Panc1 (cell line): ENCODE results near the gene SETD6. TPM values are rescaled to one million over a fixed set of nuclear protein-coding genes. Genes with fewer than 3 reads are reported as not detected.

Experiments used
- ATAC-seq: fragments of 200-7000 bp; cut with Tn5 transposase; 2 replicates; pipeline ENCODE4 v1.9.1; 2020; ENCODE audit warnings: mild to moderate bottlenecking, moderate library complexity
- BruUV-seq: library from RNA; stranded (reverse); fragments of 400-500 nt; replicated peaks from 2 replicates; lab custom pipeline; 2021; lab: Mats Ljungman, UMichigan
- CTCF ChIA-PET: fragments of 300-600 bp; sonication (Branson Sonifier 250); formaldehyde crosslinking; loops from one replicate; lab custom pipeline; 2022; ENCODE audit warnings: antibody characterized with exemption; lab: Charles Lee
- POLR2A ChIA-PET: fragments of 300-600 bp; sonication (Branson Sonifier 250); formaldehyde crosslinking; loops from one replicate; lab custom pipeline; 2022; ENCODE audit warnings: antibody characterized with exemption; lab: Charles Lee
- DNase-seq: peaks from one replicate; pipeline ENCODE4 v3.0.0-alpha.2; 2010; ENCODE audit warnings: low read depth, low spot score
- H3K27ac ChIP-seq: 2 replicates; pipeline ENCODE4 v1.5.1; 2011; ENCODE audit warnings: mild to moderate bottlenecking, low read length, inconsistent platforms
- H3K27me3 ChIP-seq: fragments of 200-500 bp; sonication (Bioruptor generic); 2 replicates; pipeline ENCODE4 v1.6.0; 2014; ENCODE audit warnings: low read length, inconsistent platforms; ENCODE audit not compliant: control insufficient read depth, insufficient read depth
- H3K36me3 ChIP-seq: fragments of 200-500 bp; sonication (Bioruptor generic); 2 replicates; pipeline ENCODE4 v1.5.1; 2014; ENCODE audit warnings: inconsistent platforms, mild to moderate bottlenecking, low read length, moderate library complexity; ENCODE audit not compliant: control insufficient read depth, insufficient read depth
- H3K4me1 ChIP-seq: 2 replicates; pipeline ENCODE4 v1.5.1; 2011; ENCODE audit warnings: inconsistent platforms, mild to moderate bottlenecking, low read length, moderate library complexity; ENCODE audit not compliant: control insufficient read depth, insufficient read depth
- H3K4me3 ChIP-seq, 2 experiments: 2 replicates each; pipeline ENCODE4 v1.5.1; 2011 to 2012; ENCODE audit warnings: low read depth in 2 of 2, low read length in 2 of 2, mild to moderate bottlenecking in 2 of 2, inconsistent platforms in 1 of 2, moderate library complexity in 1 of 2
- H3K9me3 ChIP-seq: fragments of 200-500 bp; sonication (Bioruptor generic); 2 replicates; pipeline ENCODE4 v1.5.1; 2014; ENCODE audit warnings: low read depth, mild to moderate bottlenecking, inconsistent platforms, low read length, moderate library complexity; ENCODE audit not compliant: control insufficient read depth, insufficient read depth
- POLR2AphosphoS5 ChIP-seq: IDR thresholded peaks from 2 replicates; pipeline ENCODE4 v1.6.1; 2012; ENCODE audit warnings: mild to moderate bottlenecking, low read depth, low read length, moderate library complexity
- SIN3A ChIP-seq: IDR thresholded peaks from 2 replicates; pipeline ENCODE4 v1.6.1; 2012; ENCODE audit warnings: low read depth, mild to moderate bottlenecking, low read length, moderate library complexity, borderline replicate concordance; ENCODE audit not compliant: insufficient read depth
- TCF7L2 ChIP-seq: IDR thresholded peaks from 2 replicates; pipeline ENCODE4 v1.6.1; 2011; ENCODE audit warnings: mild to moderate bottlenecking, low read depth, low read length, inconsistent platforms
- in situ Hi-C: cut with HindIII; loops from 2 replicates; pipeline ENCODE4 v1.10.0; 2016; ENCODE audit warnings: low sequenced_read_pairs, low pct_unique_long_range_greater_than_20kb
- intact Hi-C: fragments of 100-400 bp; cut with micrococcal nuclease; formaldehyde crosslinking; loops from one replicate; pipeline ENCODE4 v1.10.0; 2022; ENCODE audit not compliant: unreplicated experiment
- total RNA-seq: library from RNA; stranded (reverse); gene quantifications from one replicate; pipeline ENCODE4 v1.2.1, GENCODE V29; 2021; ENCODE audit not compliant: unreplicated experiment
- TF ChIP-seq, protein P1 (sequence below): fragments of 450-650 bp; IDR thresholded peaks from 2 replicates; pipeline ENCODE4 v1.5.1; 2017; ENCODE audit warnings: mild to moderate bottlenecking
- TF ChIP-seq, protein P2 (sequence below), 2 experiments: IDR thresholded peaks; 2 replicates each; pipeline ENCODE4 v1.6.1; 2011 to 2012; ENCODE audit warnings: low read depth in 2 of 2, control low read depth in 1 of 2, low read length in 1 of 2, mild to moderate bottlenecking in 1 of 2, moderate library complexity in 1 of 2; ENCODE audit not compliant: insufficient read depth in 1 of 2

Gene SETD6
- total RNA-seq, 1 experiment from 2014 or later = 28.3 TPM

DNA sequence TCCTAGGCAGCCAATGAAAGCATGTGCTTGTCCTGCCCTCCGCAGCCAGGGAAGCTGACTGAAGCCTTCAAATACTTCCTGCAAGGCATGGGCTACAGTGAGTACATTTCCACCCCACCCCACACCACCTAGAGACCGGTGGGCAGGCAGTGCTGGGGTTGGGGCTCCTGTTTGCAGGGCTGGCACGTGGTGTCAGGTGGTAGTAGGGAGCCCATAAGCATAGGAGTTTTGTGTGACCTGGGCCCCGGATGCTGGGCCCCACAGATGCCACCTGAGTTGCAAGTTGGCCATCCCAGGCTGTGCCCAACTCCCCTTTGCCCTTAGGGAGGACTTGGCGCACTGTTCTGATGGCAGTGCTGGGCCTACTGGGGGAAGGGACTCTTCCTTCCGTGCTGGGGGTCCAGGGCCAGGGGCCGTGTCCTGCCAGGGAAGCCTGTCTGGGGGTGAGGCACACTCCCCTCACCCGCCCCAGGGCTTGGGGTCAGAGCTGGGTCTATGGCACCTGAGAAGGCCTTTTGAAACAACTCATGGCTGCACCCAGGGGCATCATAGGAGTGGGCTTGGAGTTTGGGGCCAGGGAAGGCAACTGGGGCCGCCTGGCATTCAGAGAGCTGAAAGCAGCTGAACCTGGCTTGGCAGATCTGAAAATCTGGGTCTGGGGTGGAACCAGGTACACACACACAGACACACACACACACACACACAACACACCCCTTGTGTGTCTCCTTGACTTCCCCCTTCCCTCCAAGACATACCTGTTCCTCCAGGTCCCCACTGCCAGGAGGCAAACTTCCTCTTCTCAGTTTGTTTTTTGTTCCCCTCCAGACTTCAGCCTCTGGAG, 5.8 kb upstream of the SETD6 start:
- TF ChIP-seq SIN3A (no peak), POLR2AphosphoS5 (no peak)
- ATAC-seq = no peak
- Histone ChIP-seq H3K27me3 (no peaks in the 10 kb centered on the region), H3K4me1 (no peaks in the 10 kb centered on the region), H3K27ac (no peak overlapping the region), H3K36me3 (no peaks in the 10 kb centered on the region), H3K9me3 (no peaks in the 10 kb centered on the region), H3K4me3 (no peak overlapping the region)
- CTCF ChIA-PET = interaction anchor here (0.6 to 1.0 kb wide), 2 partner anchors 158 to 246 kb away, joined by 3 read pairs; no protein-coding TSS in a partner anchor
- POLR2A ChIA-PET = no interaction called here
- in situ Hi-C loops = no loop called here
- no peak for DNase-seq
- BruUV-seq = no TSS peak
- intact Hi-C loops = loop anchor here (5.0 kb wide), 2 partner anchors 153 to 248 kb away; no protein-coding TSS in a partner anchor

DNA sequence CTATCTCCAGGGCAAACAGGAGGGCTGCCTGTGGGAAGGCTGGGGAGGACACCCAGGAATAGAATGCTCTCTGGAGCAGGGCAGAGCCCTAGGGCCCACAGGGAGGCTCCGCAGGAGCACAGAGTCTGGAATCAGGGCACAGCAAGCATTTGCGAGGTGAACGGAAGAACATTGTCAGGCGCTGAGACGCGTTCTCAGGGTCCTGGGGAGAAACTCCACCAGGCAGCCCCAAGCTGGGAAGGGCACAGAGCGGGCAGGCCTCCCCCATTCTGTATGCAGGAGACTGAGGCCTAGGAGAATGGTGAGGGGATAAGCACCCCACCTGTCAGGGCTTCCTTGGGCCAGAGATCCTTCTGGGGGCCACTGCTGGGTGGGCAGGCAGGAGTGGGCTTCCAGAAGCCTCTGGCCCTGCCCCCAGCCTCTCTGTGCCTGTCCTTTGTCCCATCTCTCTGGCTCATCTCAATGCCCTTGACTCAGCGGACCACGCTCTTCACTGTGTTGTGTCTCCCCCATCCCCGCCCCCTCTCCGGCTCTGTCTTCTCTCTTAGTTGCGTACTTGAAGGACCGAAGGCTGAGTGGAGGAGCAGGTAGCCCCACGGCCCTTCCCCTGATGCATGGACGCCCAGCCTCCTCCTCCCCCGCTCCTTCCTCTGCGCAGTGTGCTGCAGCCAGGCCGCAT, 5.1 kb upstream of the SETD6 start:
- no peak for ATAC-seq
- ChIA-PET POLR2A (no interaction called here), CTCF (interaction anchor here (0.6 to 1.0 kb wide), 2 partner anchors 159 to 246 kb away, joined by 3 read pairs; no protein-coding TSS in a partner anchor)
- H3K4me3 ChIP-seq = no peak overlapping the region
- DNase-seq = no peak
- H3K27me3 ChIP-seq = no peaks in the 10 kb centered on the region
- no TSS peak for BruUV-seq
- H3K27ac ChIP-seq = no peak overlapping the region
- intact Hi-C loops (loop anchor here (5.0 kb wide), 2 partner anchors 152 to 247 kb away; no protein-coding TSS in a partner anchor), in situ Hi-C loops (no loop called here)
- H3K4me1 ChIP-seq = no peaks in the 10 kb centered on the region
- TF ChIP-seq, protein P1, sequence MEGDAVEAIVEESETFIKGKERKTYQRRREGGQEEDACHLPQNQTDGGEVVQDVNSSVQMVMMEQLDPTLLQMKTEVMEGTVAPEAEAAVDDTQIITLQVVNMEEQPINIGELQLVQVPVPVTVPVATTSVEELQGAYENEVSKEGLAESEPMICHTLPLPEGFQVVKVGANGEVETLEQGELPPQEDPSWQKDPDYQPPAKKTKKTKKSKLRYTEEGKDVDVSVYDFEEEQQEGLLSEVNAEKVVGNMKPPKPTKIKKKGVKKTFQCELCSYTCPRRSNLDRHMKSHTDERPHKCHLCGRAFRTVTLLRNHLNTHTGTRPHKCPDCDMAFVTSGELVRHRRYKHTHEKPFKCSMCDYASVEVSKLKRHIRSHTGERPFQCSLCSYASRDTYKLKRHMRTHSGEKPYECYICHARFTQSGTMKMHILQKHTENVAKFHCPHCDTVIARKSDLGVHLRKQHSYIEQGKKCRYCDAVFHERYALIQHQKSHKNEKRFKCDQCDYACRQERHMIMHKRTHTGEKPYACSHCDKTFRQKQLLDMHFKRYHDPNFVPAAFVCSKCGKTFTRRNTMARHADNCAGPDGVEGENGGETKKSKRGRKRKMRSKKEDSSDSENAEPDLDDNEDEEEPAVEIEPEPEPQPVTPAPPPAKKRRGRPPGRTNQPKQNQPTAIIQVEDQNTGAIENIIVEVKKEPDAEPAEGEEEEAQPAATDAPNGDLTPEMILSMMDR = no peak
- TF ChIP-seq SIN3A (no peak), TCF7L2 (no peak), POLR2AphosphoS5 (no peak)
- TF ChIP-seq, protein P2, sequence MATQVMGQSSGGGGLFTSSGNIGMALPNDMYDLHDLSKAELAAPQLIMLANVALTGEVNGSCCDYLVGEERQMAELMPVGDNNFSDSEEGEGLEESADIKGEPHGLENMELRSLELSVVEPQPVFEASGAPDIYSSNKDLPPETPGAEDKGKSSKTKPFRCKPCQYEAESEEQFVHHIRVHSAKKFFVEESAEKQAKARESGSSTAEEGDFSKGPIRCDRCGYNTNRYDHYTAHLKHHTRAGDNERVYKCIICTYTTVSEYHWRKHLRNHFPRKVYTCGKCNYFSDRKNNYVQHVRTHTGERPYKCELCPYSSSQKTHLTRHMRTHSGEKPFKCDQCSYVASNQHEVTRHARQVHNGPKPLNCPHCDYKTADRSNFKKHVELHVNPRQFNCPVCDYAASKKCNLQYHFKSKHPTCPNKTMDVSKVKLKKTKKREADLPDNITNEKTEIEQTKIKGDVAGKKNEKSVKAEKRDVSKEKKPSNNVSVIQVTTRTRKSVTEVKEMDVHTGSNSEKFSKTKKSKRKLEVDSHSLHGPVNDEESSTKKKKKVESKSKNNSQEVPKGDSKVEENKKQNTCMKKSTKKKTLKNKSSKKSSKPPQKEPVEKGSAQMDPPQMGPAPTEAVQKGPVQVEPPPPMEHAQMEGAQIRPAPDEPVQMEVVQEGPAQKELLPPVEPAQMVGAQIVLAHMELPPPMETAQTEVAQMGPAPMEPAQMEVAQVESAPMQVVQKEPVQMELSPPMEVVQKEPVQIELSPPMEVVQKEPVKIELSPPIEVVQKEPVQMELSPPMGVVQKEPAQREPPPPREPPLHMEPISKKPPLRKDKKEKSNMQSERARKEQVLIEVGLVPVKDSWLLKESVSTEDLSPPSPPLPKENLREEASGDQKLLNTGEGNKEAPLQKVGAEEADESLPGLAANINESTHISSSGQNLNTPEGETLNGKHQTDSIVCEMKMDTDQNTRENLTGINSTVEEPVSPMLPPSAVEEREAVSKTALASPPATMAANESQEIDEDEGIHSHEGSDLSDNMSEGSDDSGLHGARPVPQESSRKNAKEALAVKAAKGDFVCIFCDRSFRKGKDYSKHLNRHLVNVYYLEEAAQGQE (IDR thresholded peaks at IDR 0.05; ENCODE audit: insufficient read depth in 1 of 2, low read depth in 2 of 2, low read length in 1 of 2) = no peak
- H3K36me3 ChIP-seq = no peaks in the 10 kb centered on the region
- no peaks in the 10 kb centered on the region for H3K9me3 ChIP-seq
